IPS-NIHi7 (cell line): Measurements from ENCODE around the gene EXOC6B.
"Not testable (repeated sequence)": the region's sequence is repeated elsewhere in the genome, so short reads cannot be mapped to it uniquely, and the experiment has no call there.

Experiments used
- DNase-seq: peaks from one replicate; pipeline ENCODE4 v3.0.0; 2012; ENCODE audit warnings: mixed read lengths; ENCODE audit errors: extremely low spot score

EXOC6B gene

GRCh38 chr2:72681016-72681995, 144.5 kb downstream of the EXOC6B start:
- DNase-seq = no peak

GRCh38 chr2:72678024-72678423, 147.8 kb downstream of the EXOC6B start:
- no peak for DNase-seq

DNA sequence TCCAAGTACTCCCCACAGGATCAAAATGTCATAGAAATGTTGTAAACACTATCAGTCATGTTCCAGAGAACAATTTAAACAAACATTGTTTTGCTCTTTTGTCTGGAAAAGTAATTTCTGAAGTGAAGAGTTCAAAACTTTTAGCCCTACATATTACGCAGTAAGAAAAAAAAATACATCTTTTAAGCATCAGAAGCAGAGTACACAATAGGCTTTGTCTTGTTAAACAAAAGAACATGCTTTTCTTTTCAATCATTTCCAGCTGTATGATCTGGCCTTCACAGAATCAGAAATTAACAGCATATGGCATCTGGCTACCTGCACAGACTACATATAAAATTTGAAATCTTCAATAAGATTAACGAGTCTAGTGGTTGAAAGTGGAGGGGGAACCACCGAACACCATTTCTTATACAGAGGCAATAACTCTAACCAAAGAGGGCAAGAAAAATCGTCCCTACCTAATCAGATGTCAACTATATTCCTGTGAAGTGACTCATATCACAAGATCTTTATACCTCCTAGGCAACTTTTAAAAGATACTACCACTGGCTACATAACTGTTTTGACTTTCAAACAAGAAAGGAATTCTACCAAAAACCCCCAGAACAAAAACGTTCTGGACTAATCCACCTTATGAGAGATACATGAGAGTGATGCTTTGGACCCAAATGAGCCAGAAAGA, 149.3 kb downstream of the EXOC6B start:
- no peak for DNase-seq

DNA sequence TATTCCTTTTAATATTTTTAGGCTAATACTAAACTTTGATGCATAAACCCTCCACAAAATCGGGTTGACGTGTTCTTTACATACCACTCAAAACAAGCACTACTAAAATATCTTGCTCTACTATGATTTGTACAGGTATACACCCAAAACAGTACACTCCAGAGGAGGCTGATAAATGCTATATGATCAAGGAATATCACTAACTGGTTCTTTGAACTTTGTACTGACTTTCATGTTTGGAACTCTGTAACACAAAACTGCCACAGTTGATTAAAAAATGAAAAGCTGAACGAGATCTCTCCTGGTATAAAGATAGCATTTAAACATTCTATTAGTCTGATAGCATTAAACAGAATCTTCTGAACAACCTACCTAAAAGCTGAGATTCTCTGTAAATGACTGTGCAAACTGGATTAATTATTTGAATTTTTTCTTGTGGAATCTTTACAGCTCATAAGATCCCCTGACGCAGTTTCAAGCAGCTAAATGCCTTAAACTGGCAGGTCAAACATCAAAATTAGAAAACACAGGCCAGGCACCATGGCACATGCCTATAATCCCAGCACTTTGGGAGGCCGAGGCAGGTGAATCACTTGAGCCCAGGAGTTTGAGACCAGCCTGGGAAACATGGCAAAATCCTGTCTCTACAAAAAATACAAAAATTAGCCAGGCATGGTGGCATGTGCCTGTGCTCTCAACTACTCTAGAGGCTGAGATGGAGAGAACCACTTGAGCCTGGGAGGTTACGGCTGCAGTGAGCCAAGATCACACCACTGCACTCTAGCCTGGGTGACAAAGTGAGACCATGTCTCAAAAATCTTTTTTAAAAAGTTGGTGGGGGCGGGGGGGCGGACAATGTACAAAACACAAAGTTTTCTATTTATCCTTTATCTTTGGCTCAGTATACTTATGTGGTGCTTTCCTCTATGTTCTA, 150.6 kb downstream of the EXOC6B start:
- DNase-seq = no peak

- DNase-seq = no peak
Observed at GRCh38 chr2:72673279-72673678, 152.6 kb downstream of the EXOC6B start.

DNA sequence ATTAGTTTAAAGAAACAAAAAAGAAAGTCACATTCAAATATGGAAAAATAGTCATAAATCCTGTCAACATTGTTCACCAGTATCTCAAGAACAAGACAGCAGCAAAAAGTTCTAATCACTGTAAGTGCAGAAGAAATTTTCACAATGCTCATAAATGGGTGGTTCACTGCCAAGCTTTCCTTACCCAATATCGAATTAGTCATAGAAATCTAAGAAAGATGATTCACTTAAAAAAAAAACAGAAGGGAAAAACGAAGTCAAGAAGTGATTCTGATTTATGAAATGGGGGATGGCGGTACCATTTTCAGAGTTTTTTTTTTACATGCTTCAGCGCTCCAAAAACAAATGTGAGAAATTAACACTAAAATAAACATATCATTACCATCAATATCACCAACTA, 156.7 kb downstream of the EXOC6B start:
- no peak for DNase-seq

- no peak for DNase-seq
Observed at GRCh38 chr2:72668647-72669046, 157.2 kb downstream of the EXOC6B start.

DNA sequence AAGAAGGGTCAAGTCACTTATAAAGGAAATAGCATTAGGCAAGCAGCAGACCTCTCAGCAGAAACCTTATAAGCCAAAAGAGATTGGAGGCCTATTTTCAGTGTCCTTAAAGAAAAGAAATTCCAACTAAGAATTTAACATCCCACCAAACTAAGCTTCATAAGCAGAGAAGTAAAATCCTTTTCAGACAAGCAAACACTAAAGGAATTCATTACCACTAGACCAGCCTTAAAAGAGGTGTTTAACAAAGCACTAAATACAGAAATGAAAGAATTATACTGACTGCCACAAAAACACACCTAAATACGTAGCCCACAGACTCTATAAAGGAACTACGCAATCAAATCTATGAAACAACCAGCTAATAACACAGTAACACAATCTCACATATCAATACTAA, 160.4 kb downstream of the EXOC6B start:
- no peak for DNase-seq

GRCh38 chr2:72661985-72662384, 163.8 kb downstream of the EXOC6B start:
- no peak for DNase-seq

GRCh38 chr2:72649810-72650209, 176.0 kb downstream of the EXOC6B start:
- no peak for DNase-seq

DNA sequence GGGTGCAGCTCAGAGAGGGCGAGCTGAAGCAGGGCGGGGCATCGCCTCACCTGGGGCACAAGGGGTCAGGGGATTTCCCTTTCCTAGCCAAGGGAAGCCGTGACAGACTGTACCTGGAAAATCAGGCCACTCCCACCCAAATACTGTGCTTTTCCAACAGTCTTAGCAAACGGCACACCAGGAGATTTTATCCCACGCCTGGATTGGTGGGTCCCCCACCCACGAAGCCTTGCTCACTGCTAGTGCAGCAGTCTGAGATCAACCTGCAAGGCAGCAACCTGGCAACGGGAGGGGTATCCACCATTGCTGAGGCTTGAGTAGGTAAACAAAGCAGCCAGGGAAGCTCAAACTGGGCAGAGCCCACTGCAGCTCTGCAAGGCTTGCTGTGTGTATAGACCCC, 184.6 kb downstream of the EXOC6B start:
- DNase-seq = not testable (repeated sequence)

DNA sequence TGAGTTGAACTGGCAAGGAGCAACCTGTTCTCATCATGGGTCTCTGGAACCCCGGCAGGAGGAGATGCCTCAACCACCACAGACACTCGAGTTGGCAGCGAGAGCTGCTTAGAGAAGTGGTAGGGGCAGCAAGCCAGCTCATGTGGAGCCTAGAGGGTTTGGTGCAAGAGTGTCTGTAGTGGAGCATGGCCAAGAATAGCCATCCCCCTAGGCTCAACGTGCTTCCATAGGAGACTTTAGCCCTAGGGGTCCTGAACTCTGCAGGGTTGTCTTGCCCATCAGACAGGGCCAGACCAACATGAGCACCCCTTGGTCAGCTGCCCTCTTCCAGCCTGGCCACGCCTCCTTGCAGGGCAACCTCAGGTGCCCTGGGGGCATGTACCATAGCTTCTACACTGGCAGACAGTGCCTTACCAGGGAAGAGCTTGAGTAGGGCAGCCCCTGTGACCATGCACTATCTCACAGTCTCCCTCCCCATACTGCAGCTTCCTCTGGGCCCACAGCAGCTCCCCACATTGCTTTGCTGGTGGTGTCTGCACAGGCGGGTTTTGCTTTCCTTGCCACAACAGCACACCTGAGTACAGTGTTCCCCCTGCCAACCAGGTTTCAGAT, 187.1 kb downstream of the EXOC6B start:
- DNase-seq = no peak

GRCh38 chr2:72636210-72636609, 189.6 kb downstream of the EXOC6B start:
- DNase-seq = no peak

GRCh38 chr2:72630767-72631166, 195.1 kb downstream of the EXOC6B start:
- no peak for DNase-seq

DNA sequence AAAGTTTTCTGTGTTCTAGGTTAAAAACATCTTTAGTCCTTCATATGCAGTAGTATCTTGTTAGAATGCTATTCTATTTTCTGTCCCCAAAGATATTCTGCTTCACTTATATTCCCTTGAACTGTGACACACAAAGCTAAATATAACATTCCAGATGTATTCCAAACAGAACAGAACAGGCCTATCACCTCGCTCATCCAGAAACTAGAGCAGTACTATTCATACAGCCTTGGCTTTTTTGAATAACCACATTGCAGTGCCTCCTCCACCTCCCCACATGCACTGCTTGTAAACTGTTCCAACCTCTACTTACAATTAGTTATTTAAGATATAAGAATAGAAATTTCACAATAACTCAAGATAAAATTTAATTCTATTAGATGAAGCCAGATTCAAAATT, 196.8 kb downstream of the EXOC6B start:
- DNase-seq = no peak

GRCh38 chr2:72627083-72627482, 198.8 kb downstream of the EXOC6B start:
- DNase-seq = no peak

- DNase-seq = no peak
Observed at GRCh38 chr2:72625366-72625765, 200.5 kb downstream of the EXOC6B start.

GRCh38 chr2:72623481-72623880, 202.4 kb downstream of the EXOC6B start:
- DNase-seq = no peak

DNA sequence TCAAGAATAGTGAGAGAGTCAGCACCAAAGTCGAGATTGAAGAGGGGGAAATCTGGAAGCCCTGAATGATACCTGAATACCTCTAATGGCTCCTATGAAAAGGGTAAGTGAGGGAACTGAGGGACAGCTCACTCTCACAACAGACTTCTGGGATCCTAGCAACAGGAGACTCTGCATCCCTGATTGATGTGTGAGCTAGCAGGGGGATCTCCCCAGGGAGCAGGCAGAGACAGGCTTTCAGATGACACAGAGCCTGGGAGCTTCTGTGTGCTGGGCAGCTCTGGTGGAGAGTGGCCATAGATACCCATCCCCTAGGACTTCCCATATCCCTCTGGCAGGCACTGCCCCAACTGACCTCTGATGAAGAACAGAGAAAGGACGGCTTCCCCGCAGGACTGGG, 206.2 kb downstream of the EXOC6B start:
- DNase-seq = peak; percentile 12

DNA sequence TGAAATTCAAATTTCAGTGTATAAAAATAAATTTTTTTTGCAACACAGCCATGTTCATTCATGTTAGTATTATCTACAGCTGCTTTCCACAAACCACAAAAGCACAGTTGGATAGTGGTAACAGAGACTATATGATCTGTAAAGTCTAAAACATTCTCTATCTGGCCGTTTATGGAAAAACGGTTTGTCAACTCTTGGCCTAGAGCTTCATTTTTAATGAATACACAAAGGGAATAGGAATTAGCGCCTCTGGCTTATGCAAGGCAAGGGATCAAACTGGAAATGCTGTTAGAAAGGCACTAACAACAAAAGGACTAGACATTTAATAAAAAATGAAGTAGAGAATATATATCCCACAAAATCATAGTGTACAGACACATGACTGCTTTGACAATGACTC, 211.9 kb downstream of the EXOC6B start:
- DNase-seq = no peak

DNA sequence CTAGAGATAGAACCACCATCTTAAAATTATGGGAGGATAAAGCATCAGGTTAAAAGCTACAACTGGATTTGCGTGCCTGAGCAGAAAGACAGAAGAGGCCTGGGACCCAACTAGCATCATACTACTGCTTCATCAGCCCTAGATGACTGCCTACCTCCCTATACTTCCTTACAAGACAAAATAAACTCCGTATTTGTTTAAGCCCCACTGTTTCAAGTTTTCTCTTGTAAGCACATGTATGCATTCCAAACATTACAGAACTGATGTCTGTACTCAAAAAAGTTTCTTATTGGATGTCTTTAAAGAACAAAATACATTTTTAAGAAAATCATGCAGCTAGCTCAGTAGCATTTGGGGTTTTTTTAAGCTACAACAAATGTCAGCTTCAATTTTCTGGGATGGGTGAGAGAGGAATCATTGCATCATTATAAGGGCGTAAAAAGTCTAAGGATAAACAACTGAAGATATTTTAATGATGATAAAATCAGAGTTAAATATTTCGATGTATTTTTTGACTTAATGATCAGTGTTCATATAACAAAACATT, 213.1 kb downstream of the EXOC6B start:
- no peak for DNase-seq
